DOHH2 (cell line): ENCODE measurements around the gene ITPKC.
A peak's percentile ranks its signal among the peaks of the same experiment; 100 is the strongest.

Experiments used
- H3F3A ChIP-seq: fragments of 200-600 bp; sonication (generic), shearing (Covaris generic); 2 replicates; pipeline ENCODE4 v1.6.0; 2016; ENCODE audit warnings: antibody characterized with exemption, mild to moderate bottlenecking; ENCODE audit not compliant: control insufficient read depth, insufficient read depth
- H3K27ac ChIP-seq: fragments of 200-600 bp; sonication (generic); 2 replicates; pipeline ENCODE4 v1.5.1; 2014; ENCODE audit warnings: low read depth, mild to moderate bottlenecking, low read length, moderate library complexity
- H3K27me3 ChIP-seq: fragments of 200-600 bp; sonication (generic); 2 replicates; pipeline ENCODE4 v1.6.1; 2014; ENCODE audit warnings: mild to moderate bottlenecking, low read length, mixed read lengths; ENCODE audit not compliant: control insufficient read depth
- H3K36me3 ChIP-seq: fragments of 200-600 bp; sonication (generic); 2 replicates; pipeline ENCODE4 v1.6.1; 2014; ENCODE audit warnings: mild to moderate bottlenecking, low read length, moderate library complexity, mixed read lengths; ENCODE audit not compliant: control insufficient read depth
- H3K4me1 ChIP-seq: fragments of 200-600 bp; sonication (generic); 2 replicates; pipeline ENCODE4 v1.6.1; 2014; ENCODE audit warnings: mild to moderate bottlenecking, low read length, mixed read lengths; ENCODE audit not compliant: control insufficient read depth
- H3K4me2 ChIP-seq: fragments of 200-600 bp; sonication (generic); 2 replicates; pipeline ENCODE4 v1.6.0; 2014; ENCODE audit warnings: mild to moderate bottlenecking, low read length, moderate library complexity
- H3K4me3 ChIP-seq: fragments of 200-600 bp; sonication (generic); 2 replicates; pipeline ENCODE4 v1.5.1; 2014; ENCODE audit warnings: mild to moderate bottlenecking, low read length, mixed read lengths
- H3K79me2 ChIP-seq: fragments of 200-600 bp; sonication (generic); 2 replicates; pipeline ENCODE4 v1.6.1; 2014; ENCODE audit warnings: mild to moderate bottlenecking, low read length, mixed read lengths; ENCODE audit not compliant: control insufficient read depth
- H3K9me2 ChIP-seq: fragments of 200-600 bp; sonication (generic); replicated peaks from 2 replicates; pipeline ENCODE4 v1.6.1; 2014; ENCODE audit warnings: mild to moderate bottlenecking, low read length, mixed read lengths; ENCODE audit not compliant: control insufficient read depth
- H3K9me3 ChIP-seq: fragments of 200-600 bp; sonication (generic); 2 replicates; pipeline ENCODE4 v1.6.1; 2014; ENCODE audit warnings: antibody characterized with exemption, low read length, mixed read lengths; ENCODE audit not compliant: control insufficient read depth, insufficient read depth
- H4K20me1 ChIP-seq: fragments of 200-600 bp; sonication (generic); 2 replicates; pipeline ENCODE4 v1.6.0; 2014; ENCODE audit warnings: low read depth, mild to moderate bottlenecking, antibody characterized with exemption, low read length, moderate library complexity; ENCODE audit not compliant: control insufficient read depth, insufficient read depth
- CTCF ChIP-seq: fragments of 200-600 bp; sonication (generic); IDR thresholded peaks from one replicate; pipeline ENCODE4 v1.5.1; 2014; ENCODE audit warnings: antibody characterized with exemption, mild to moderate bottlenecking, low read depth, low read length; ENCODE audit not compliant: poor library complexity, severe bottlenecking
- EZH2phosphoT487 ChIP-seq: fragments of 200-600 bp; sonication (generic); IDR thresholded peaks from 2 replicates; pipeline ENCODE4 v1.6.1; 2017; ENCODE audit warnings: borderline replicate concordance, mild to moderate bottlenecking, antibody characterized with exemption, low read length, moderate library complexity, mixed read lengths

Gene ITPKC

GRCh38 chr19:40745402-40745780, 28.5 kb downstream of the ITPKC start:
- Histone ChIP-seq H3K4me3 (no peak overlapping the region), H3K36me3 (peaks cover 10% of the 10 kb centered on the region; the same call in 1 of the 2 replicates), H3K27me3 (no peaks in the 10 kb centered on the region), H3K4me2 (no peak overlapping the region), H3K9me3 (no peaks in the 10 kb centered on the region), H3K9me2 (no peaks in the 10 kb centered on the region), H3K27ac (no peak overlapping the region), H3K79me2 (peaks cover 24% of the 10 kb centered on the region), H4K20me1 (no peaks in the 10 kb centered on the region), H3F3A (no peaks in the 10 kb centered on the region), H3K4me1 (peaks cover 22% of the 10 kb centered on the region)
- TF ChIP-seq CTCF (no peak), EZH2phosphoT487 (no peak)

GRCh38 chr19:40747536-40747935, 30.6 kb downstream of the ITPKC start:
- Histone ChIP-seq H3K4me2 (peak overlapping the region; percentile 93; the same call in 1 of the 2 replicates), H3K27me3 (no peaks in the 10 kb centered on the region), H3K79me2 (peaks cover 40% of the 10 kb centered on the region), H3K36me3 (peaks cover 25% of the 10 kb centered on the region), H3K9me2 (no peaks in the 10 kb centered on the region), H3K9me3 (no peaks in the 10 kb centered on the region), H3K4me3 (no peak overlapping the region), H3K27ac (no peak overlapping the region), H3K4me1 (peaks cover 25% of the 10 kb centered on the region), H3F3A (no peaks in the 10 kb centered on the region), H4K20me1 (peaks cover 2% of the 10 kb centered on the region; the same call in 1 of the 2 replicates)
- TF ChIP-seq EZH2phosphoT487 (no peak), CTCF (no peak)

- Histone ChIP-seq H3K9me3 (no peaks in the 10 kb centered on the region), H3K79me2 (peaks cover 67% of the 10 kb centered on the region), H3F3A (no peaks in the 10 kb centered on the region), H3K4me1 (peaks cover 46% of the 10 kb centered on the region), H3K36me3 (peaks cover 46% of the 10 kb centered on the region), H3K27me3 (no peaks in the 10 kb centered on the region), H3K27ac (peak within 1 kb of the TSS; percentile 81), H3K4me2 (peak within 1 kb of the TSS; percentile 93), H3K4me3 (peak within 1 kb of the TSS; percentile 96), H4K20me1 (peaks cover 17% of the 10 kb centered on the region), H3K9me2 (no peaks in the 10 kb centered on the region)
- TF ChIP-seq EZH2phosphoT487: no peak
- no peak for TF ChIP-seq CTCF
Measured at GRCh38 chr19:40750058-40750873, 33.4 kb downstream of the ITPKC start, which contains the start of gene ACTMAP. TSS of gene ACTMAP (minus strand) at chr19:40750477. CDS start at chr19:40749803, 674 bp downstream.
